HG02870 (cell line): Measurements from ENCODE around the gene BRI3BP.
"Not testable (repeated sequence)": the region's sequence is repeated elsewhere in the genome, so short reads cannot be mapped to it uniquely, and the experiment has no call there.

Experiments used
- ATAC-seq: cut with Tn5 transposase; IDR thresholded peaks from one replicate; pipeline ENCODE4 v1.9.1; 2021; ENCODE audit warnings: mild to moderate bottlenecking, moderate library complexity; ENCODE audit not compliant: unreplicated experiment

BRI3BP gene

DNA sequence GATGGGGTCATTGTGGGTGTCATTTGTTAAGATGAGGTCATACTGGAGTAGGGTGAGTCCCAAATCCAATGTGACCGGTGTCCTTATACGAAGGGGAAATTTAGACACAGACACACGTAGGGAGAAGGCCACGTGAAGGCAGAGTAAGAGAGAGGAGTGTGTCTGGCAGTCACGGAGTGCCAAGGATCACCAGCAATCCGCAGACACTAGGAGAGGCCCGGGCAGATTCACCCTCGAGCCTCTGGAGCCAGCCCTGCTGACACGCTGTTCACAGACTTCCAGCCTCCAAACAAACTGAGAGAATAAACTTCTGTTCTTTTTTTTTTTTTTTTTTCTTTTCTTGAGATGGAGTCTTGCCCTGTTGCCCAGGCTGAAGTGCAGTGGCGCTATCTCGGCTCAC, 24.9 kb downstream of the BRI3BP start:
- no peak for ATAC-seq

- ATAC-seq: no peak
These were observed 27.7 kb downstream of the BRI3BP start for GRCh38 chr12:125021096-125021495.

- no peak for ATAC-seq
These were observed 28.3 kb downstream of the BRI3BP start for GRCh38 chr12:125021771-125022170.

DNA sequence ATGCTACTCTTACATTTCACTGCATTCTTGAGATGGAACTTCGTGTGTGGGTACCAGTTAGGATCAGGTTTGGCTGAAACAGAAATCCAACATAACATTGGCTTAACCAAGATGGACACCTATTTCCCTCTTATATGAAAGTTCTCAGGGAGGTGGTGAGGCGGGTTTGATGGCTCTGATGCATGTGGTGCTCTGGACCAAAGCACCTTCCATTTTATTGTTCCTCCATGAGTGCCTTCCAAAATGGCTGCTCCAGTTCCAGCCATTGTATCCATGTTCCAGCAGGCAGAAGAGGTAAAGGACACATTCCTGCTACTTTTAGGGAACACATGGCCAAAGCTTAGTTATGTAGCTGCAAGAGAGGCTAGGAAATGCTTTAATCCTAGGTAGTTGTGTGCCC, 29.6 kb downstream of the BRI3BP start:
- no peak for ATAC-seq

- ATAC-seq: no peak
These were observed 31.6 kb downstream of the BRI3BP start for GRCh38 chr12:125024949-125025563.

DNA sequence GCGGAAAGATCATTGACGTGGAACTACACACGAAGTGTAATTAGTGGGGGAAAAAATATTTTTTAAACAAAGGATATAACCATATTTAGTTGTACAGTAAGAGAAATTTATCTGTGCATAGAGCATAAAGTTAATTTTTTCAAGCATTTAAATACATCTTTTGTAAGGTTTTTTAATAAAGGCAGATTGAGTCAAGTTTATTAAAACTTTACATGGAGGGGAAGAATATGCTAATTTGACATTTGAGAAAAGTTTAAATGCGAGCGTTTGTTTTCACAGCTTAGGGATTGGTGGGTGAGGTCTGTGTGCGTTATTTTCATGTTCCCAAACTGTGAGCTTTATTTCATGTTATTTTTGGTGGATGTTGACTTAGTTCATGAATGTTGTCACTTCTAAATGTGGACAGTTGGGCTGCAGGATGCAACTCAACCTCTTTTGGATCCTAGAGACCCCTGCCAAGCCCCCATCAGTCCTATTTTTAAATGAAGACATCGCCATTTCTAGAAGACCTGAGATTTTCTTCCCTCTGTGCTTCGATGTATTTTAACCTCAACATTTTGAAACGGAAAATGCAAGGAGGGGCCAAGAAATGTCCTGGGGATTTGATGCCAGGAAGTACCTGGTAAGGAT, 32.3 kb downstream of the BRI3BP start:
- no peak for ATAC-seq

- no peak for ATAC-seq
These were observed 34.7 kb downstream of the BRI3BP start for GRCh38 chr12:125028106-125028505.

- ATAC-seq: peak; percentile 68
These were observed 36.4 kb downstream of the BRI3BP start for GRCh38 chr12:125029761-125030358.

DNA sequence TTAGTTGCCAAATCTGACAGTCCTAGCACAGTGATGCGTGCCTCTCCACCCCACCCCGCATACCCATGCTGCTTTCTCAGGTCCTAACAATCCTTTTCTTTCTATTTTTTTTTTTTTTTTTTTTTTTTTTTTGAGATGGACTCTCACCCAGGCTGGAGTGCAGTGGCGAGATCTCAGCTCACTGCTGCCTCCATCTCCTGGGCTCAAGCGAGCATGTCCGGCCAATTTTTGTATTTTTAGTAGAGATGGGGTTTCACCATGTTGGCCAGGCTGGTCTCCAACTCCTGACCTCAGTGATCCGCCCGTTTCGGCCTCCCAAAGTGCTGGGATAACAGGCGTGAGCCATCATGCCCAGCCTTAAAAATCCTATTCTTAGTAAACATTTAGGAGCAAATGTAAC, 38.0 kb downstream of the BRI3BP start:
- ATAC-seq: not testable (repeated sequence)

DNA sequence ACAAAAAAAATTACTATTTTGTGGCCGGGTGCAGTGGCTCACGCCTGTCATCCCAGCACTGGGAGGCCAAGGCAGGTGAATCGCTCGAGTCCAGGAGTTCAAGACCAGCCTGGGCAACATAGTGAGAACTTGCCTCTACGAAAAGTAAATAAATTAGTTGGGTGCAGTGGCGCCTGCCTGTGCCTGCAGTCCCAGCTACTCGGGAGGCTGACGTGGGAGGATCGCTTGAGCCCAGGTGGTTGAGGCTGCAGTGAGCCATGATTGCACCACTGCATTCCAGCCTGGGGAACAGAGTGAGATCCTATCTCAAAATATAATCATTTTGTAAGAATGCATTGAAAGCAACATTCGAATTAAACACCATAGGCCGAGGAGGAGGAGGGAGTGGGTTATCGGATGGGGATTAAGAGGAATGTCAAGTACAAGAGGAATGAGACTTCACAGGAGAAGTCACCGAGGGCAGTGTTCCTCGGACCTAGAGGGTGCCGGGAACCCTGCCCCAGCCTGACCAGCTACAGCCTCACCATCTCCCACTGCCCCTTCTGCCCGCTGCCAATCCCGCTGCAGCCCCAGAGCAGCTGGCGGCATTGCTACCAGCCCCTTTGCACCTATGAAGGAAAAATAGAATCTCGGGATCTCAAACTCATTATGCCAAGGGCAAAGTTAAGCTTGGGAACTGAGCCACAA, 39.2 kb downstream of the BRI3BP start:
- no peak for ATAC-seq

- ATAC-seq: no peak
These were observed 39.8 kb downstream of the BRI3BP start for GRCh38 chr12:125033288-125033687.

DNA sequence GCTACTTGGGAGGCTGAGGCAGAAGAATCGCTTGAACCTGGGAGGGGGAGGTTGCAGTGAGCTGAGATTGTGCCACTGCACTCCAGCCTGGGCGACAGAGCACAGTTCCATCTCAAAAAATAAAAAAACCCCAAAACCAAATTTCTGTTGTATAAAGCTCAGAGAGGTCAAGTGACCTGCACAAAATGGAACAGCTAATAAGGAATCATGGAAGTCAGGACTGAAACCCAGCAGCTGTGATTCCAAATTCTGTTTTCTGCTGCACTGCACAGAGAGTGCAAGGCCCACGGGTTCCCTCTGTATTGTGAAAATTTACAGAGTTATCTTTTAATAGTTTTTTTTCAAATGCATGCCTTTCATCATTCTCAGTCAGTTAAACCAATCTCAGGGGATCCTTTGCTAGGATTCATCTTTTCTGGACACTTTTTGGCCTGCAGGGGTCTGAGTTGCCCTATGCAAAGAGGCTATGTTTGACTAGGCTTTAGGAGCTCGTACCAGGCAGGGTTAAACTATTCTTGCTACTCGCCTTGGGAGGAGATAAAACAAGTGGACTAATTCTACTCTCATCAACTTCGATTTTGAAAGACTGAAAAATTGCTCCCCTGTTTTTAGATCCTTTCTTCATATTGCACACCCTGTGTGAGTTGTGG, 45.7 kb downstream of the BRI3BP start:
- ATAC-seq: no peak

- ATAC-seq: no peak
These were observed 55.6 kb downstream of the BRI3BP start for GRCh38 chr12:125049093-125049458.

- ATAC-seq: no peak
These were observed 57.0 kb downstream of the BRI3BP start for GRCh38 chr12:125050446-125050845.

GRCh38 chr12:125050868-125051267, 57.4 kb downstream of the BRI3BP start:
- ATAC-seq: no peak

DNA sequence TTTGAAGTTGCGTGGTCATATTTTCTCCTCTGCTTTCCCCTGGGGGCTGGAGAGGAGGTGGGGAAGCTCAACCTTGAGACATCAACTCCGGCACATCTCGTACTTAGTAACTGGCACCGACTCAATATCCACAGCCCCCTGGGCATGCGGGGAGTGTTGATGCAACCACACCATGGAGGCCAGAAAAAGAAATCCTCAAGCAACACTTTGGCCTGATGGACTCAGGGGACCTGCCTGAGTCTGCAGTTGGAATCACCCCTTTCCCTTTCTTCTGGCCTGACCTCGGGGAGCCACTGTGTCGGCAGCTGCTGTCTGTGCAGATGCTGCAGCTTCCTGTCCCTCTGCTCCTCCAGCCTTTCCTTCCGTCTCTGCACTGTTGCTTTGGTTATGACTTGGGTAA, 60.4 kb downstream of the BRI3BP start:
- ATAC-seq: no peak

GRCh38 chr12:125055591-125055990, 62.1 kb downstream of the BRI3BP start:
- ATAC-seq: no peak

- ATAC-seq: no peak
These were observed 62.9 kb downstream of the BRI3BP start for GRCh38 chr12:125056306-125056705.

GRCh38 chr12:125057708-125058107, 64.3 kb downstream of the BRI3BP start:
- ATAC-seq: no peak

DNA sequence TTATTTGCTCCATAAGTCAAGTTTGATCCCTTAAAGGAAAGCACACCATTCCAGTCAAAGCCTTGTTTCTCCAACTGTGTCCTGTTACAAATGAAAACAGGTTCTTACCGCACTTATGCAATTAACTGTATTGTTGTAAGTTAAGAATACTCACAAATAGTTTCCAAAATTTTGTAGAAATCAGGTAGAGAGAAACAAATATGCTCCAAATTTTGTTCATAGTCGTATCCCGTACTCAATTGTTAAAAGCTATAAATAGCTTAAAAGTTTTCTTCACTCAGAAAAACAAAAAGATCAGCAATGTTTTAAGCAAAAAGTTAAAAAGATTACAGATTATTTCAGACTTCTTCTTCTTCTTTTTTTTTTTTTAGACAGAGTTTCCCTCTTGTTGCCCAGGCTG, 67.8 kb downstream of the BRI3BP start:
- no peak for ATAC-seq

GRCh38 chr12:125063522-125063921, 70.1 kb downstream of the BRI3BP start:
- not testable (repeated sequence) for ATAC-seq
